Small intestine (tissue), 7 donors: ENCODE measurements around the gene CA4. TPM values are rescaled to one million over a fixed set of nuclear protein-coding genes. Genes with fewer than 3 reads are reported as not detected.
"Not testable (repeated sequence)": the region's sequence is repeated elsewhere in the genome, so short reads cannot be mapped to it uniquely, and the experiment has no call there.

Source experiments
- DNase-seq, 2 donors: peaks; one replicate each; pipeline versions ENCODE4 v3.0.0 to v3.0.0-alpha.2; 2013
- FAIRE-seq: peaks from 2 replicates; lab custom pipeline; 2012; peaks lifted over from hg19 to GRCh38; lab: Jason Lieb, UNC
- H3K27ac ChIP-seq, 3 donors: one replicate each; pipeline ENCODE4 v1.5.1; 2013; ENCODE audit warnings: low read length in 2 of 3, mild to moderate bottlenecking in 2 of 3, control low read depth in 1 of 3, inconsistent platforms in 1 of 3, low read depth in 1 of 3, moderate library complexity in 1 of 3
- H3K27me3 ChIP-seq, 3 donors: one replicate each; pipeline ENCODE4 v1.6.1; 2013; ENCODE audit warnings: low read length in 3 of 3, inconsistent platforms in 1 of 3; ENCODE audit not compliant: control insufficient read depth in 3 of 3, insufficient read depth in 3 of 3
- H3K36me3 ChIP-seq, 3 donors: one replicate each; pipeline ENCODE4 v1.6.1; 2013; ENCODE audit warnings: low read length in 3 of 3, inconsistent platforms in 1 of 3, low read depth in 1 of 3, mild to moderate bottlenecking in 1 of 3, moderate library complexity in 1 of 3; ENCODE audit not compliant: control insufficient read depth in 3 of 3, insufficient read depth in 2 of 3
- H3K4me1 ChIP-seq, 3 donors: one replicate each; pipeline ENCODE4 v1.6.1; 2013; ENCODE audit warnings: low read length in 2 of 3, inconsistent platforms in 1 of 3, low read depth in 1 of 3, mild to moderate bottlenecking in 1 of 3, moderate library complexity in 1 of 3; ENCODE audit not compliant: control insufficient read depth in 3 of 3, insufficient read depth in 2 of 3
- H3K4me3 ChIP-seq, 3 donors: one replicate each; pipeline ENCODE4 v1.5.1; 2013; ENCODE audit warnings: low read length in 3 of 3, control low read depth in 1 of 3, inconsistent platforms in 1 of 3, low read depth in 1 of 3, mild to moderate bottlenecking in 1 of 3, moderate library complexity in 1 of 3
- H3K9me3 ChIP-seq, 2 donors: one replicate each; pipeline ENCODE4 v1.6.1; 2013; ENCODE audit warnings: low read depth in 1 of 2, low read length in 1 of 2; ENCODE audit not compliant: control insufficient read depth in 2 of 2, insufficient read depth in 1 of 2
- WGBS, 3 donors: extraction: QIAGEN DNeasy Blood & Tissue Kit; methylation state at CpG; one replicate each; pipeline ENCODE4 v1.1.7; 2013; 5-methylcytosine and 5-hydroxymethylcytosine counted together
- polyA plus RNA-seq, 4 donors: library from polyadenylated mRNA; stranded (reverse) in 3 of 4; unstranded in 1 of 4; fragments of 200-250 nt in 3 of 4; fragments of 120-200 nt in 1 of 4; gene quantifications; one replicate each; pipeline versions ENCODE4 v1.2.1 to v1.2.3, GENCODE V29; 2013
- donor health status: healthy with polysubstance abuse.
- donor health status: control.
- donor health status: control.
- donor health status: Bipolar disorder and iron deficiency.
- donor health status: healthy.

CA4 gene
- polyA plus RNA-seq, 4 donors: 3.6 to 11.7 TPM; not detected in 2

GRCh38 chr17:60119807-60120748, 29.7 kb upstream of the CA4 start:
- WGBS, 3 donors: 1% methylated on average over 11 of the region's 114 CpGs; no CpG with 5 or more reads in 2 of the 3 donors
- not testable (repeated sequence) for H3K4me3 ChIP-seq, H3K4me1 ChIP-seq, DNase-seq, H3K27me3 ChIP-seq, H3K36me3 ChIP-seq, H3K27ac ChIP-seq, H3K9me3 ChIP-seq, FAIRE-seq

- Histone ChIP-seq H3K27ac (no peak overlapping the region), H3K4me3 (no peak overlapping the region), H3K9me3 (no peaks in the 10 kb centered on the region), H3K27me3 (peaks cover 0 to 10% (median 0%) of the 10 kb centered on the region in 3 donors), H3K36me3 (no peaks in the 10 kb centered on the region), H3K4me1 (no peaks in the 10 kb centered on the region)
- FAIRE-seq (no peak), DNase-seq (no peak)
- WGBS, 3 donors: 51 to 71% (median 60%) methylated on average over 14 of the region's 14 CpGs
Measured at GRCh38 chr17:60127068-60128064, 22.4 kb upstream of the CA4 start.

- WGBS, 3 donors: 60 to 71% (median 67%) methylated on average over 8 of the region's 8 CpGs
- Histone ChIP-seq H3K4me1 (no peaks in the 10 kb centered on the region), H3K4me3 (no peak overlapping the region), H3K9me3 (no peaks in the 10 kb centered on the region), H3K36me3 (no peaks in the 10 kb centered on the region), H3K27ac (no peak overlapping the region), H3K27me3 (peaks cover 0 to 10% (median 0%) of the 10 kb centered on the region in 3 donors)
- DNase-seq (no peak), FAIRE-seq (no peak)
Measured at GRCh38 chr17:60128171-60128859, 21.5 kb upstream of the CA4 start.

GRCh38 chr17:60129164-60129563, 20.6 kb upstream of the CA4 start:
- Histone ChIP-seq H3K27me3 (peaks cover 0 to 10% (median 0%) of the 10 kb centered on the region in 3 donors), H3K36me3 (no peaks in the 10 kb centered on the region), H3K9me3 (no peaks in the 10 kb centered on the region), H3K27ac (no peak overlapping the region), H3K4me3 (no peak overlapping the region), H3K4me1 (no peaks in the 10 kb centered on the region)
- DNase-seq (no peak), FAIRE-seq (no peak)
- 87 to 93% (median 88%) methylated on average over 4 of the region's 4 CpGs for WGBS, 3 donors

- no peaks in the 10 kb centered on the region for H3K9me3 ChIP-seq
- H3K27ac ChIP-seq: no peak overlapping the region
- no peaks in the 10 kb centered on the region for H3K36me3 ChIP-seq
- H3K4me3 ChIP-seq: no peak overlapping the region
- 83 to 89% (median 83%) methylated on average over 3 of the region's 3 CpGs for WGBS, 3 donors
- DNase-seq (no peak), FAIRE-seq (no peak)
- peaks cover 0 to 10% (median 0%) of the 10 kb centered on the region in 3 donors for H3K27me3 ChIP-seq
- H3K4me1 ChIP-seq: peaks cover 2 to 4% (median 2%) of the 10 kb centered on the region in 3 donors
Measured at GRCh38 chr17:60130466-60130865, 19.3 kb upstream of the CA4 start.

- Histone ChIP-seq H3K4me1 (peaks cover 2 to 6% (median 4%) of the 10 kb centered on the region in 3 donors), H3K27me3 (peaks cover 0 to 36% (median 14%) of the 10 kb centered on the region in 3 donors), H3K9me3 (peaks cover 0 to under 1% of the 10 kb centered on the region in 2 donors), H3K36me3 (no peaks in the 10 kb centered on the region), H3K4me3 (peak overlapping the region; percentile 52 to 82 (median 64)), H3K27ac (peak overlapping the region in 2 of 3 donors; percentile 45 to 72)
- DNase-seq (no peak), FAIRE-seq (no peak)
- 6 to 10% (median 9%) methylated on average over 16 of the region's 16 CpGs for WGBS, 3 donors
Measured at GRCh38 chr17:60134396-60135150, 15.2 kb upstream of the CA4 start.

- 3 to 5% (median 3%) methylated on average over 54 of the region's 54 CpGs for WGBS, 3 donors
- Histone ChIP-seq H3K27me3 (peaks cover 0 to 44% (median 20%) of the 10 kb centered on the region in 3 donors), H3K27ac (peak overlapping the region; percentile 24 to 72 (median 45)), H3K9me3 (peaks cover 0 to 2% of the 10 kb centered on the region in 2 donors), H3K36me3 (no peaks in the 10 kb centered on the region), H3K4me3 (peak overlapping the region; percentile 52 to 82 (median 64)), H3K4me1 (peaks cover 2 to 8% (median 6%) of the 10 kb centered on the region in 3 donors)
- DNase-seq (peak; percentile 85 to 90), FAIRE-seq (no peak)
Measured at GRCh38 chr17:60135151-60135950, 14.4 kb upstream of the CA4 start.
